GM12878 (cell line): ENCODE data around the gene ORM2. TPM values are rescaled to one million over a fixed set of nuclear protein-coding genes. Genes with fewer than 3 reads are reported as not detected.
A peak's percentile ranks its signal among the peaks of the same experiment; 100 is the strongest.

Experiments used
- CBFB ChIP-seq: IDR thresholded peaks from 2 replicates; pipeline ENCODE4 v1.6.1; 2016; ENCODE audit warnings: antibody characterized with exemption, low read depth
- CBX5 ChIP-seq: sonication (generic); IDR thresholded peaks from 2 replicates; pipeline ENCODE4 v1.6.1; 2016; ENCODE audit warnings: low read depth, moderate library complexity, mild to moderate bottlenecking, inconsistent platforms
- CEBPB ChIP-seq, 2 experiments: fragments of 150-350 bp in 1 of 2; IDR thresholded peaks; 2 replicates each; pipeline ENCODE4 v1.6.1; 2012 to 2014; ENCODE audit warnings: low read depth in 2 of 2, low read length in 2 of 2, borderline replicate concordance in 1 of 2, inconsistent platforms in 1 of 2
- CHD4 ChIP-seq: fragments of 200-600 bp; sonication (generic); IDR thresholded peaks from 2 replicates; pipeline ENCODE4 v1.6.1; 2016; ENCODE audit warnings: mild to moderate bottlenecking
- EZH2 ChIP-seq: IDR thresholded peaks from 2 replicates; pipeline ENCODE4 v1.6.1; 2012; ENCODE audit warnings: low read depth, mild to moderate bottlenecking, control low read depth, inconsistent platforms, low read length, borderline replicate concordance; ENCODE audit not compliant: control insufficient read depth
- FOXK2 ChIP-seq: fragments of 450-650 bp; IDR thresholded peaks from 2 replicates; pipeline ENCODE4 v1.6.1; 2017; ENCODE audit warnings: mild to moderate bottlenecking, moderate library complexity
- GATAD2B ChIP-seq: fragments of 450-650 bp; conservative IDR thresholded peaks from 2 replicates; pipeline ENCODE4 v1.6.1; 2017; ENCODE audit warnings: low read depth, mild to moderate bottlenecking, moderate library complexity
- HCFC1 ChIP-seq: fragments of 150-350 bp; IDR thresholded peaks from 2 replicates; pipeline ENCODE4 v1.6.1; 2014; ENCODE audit warnings: low read length
- MEF2B ChIP-seq: fragments of 450-650 bp; IDR thresholded peaks from 2 replicates; pipeline ENCODE4 v1.6.1; 2018; ENCODE audit warnings: mild to moderate bottlenecking, moderate library complexity; ENCODE audit not compliant: partially characterized antibody, poor library complexity, severe bottlenecking
- PRDM15 ChIP-seq: fragments of 450-650 bp; formaldehyde crosslinking; IDR thresholded peaks from 2 replicates; pipeline ENCODE4 v1.4.0; 2020; ENCODE audit warnings: mild to moderate bottlenecking, moderate library complexity
- RAD51 ChIP-seq: fragments of 450-650 bp; IDR thresholded peaks from 2 replicates; pipeline ENCODE4 v1.6.1; 2016; ENCODE audit warnings: moderate library complexity, mild to moderate bottlenecking, inconsistent platforms
- RB1 ChIP-seq: fragments of 450-650 bp; formaldehyde crosslinking; IDR thresholded peaks from 2 replicates; pipeline ENCODE4 v1.6.1; 2017; ENCODE audit warnings: mild to moderate bottlenecking, borderline replicate concordance
- STAT1 ChIP-seq: fragments of 450-650 bp; conservative IDR thresholded peaks from 2 replicates; pipeline ENCODE4 v1.6.1; 2014; ENCODE audit warnings: antibody characterized with exemption, mild to moderate bottlenecking
- SUZ12 ChIP-seq: fragments of 200-600 bp; sonication (generic); IDR thresholded peaks from one replicate; pipeline ENCODE4 v1.6.1; 2018; ENCODE audit warnings: antibody characterized with exemption, mild to moderate bottlenecking; ENCODE audit not compliant: unreplicated experiment
- TAF1 ChIP-seq: IDR thresholded peaks from 2 replicates; pipeline ENCODE4 v1.6.1; 2011; ENCODE audit warnings: mild to moderate bottlenecking, low read depth, low read length, borderline replicate concordance
- USF1 ChIP-seq: IDR thresholded peaks from 2 replicates; pipeline ENCODE4 v1.6.1; 2011; ENCODE audit warnings: borderline replicate concordance, low read depth, mild to moderate bottlenecking, moderate library complexity, mixed read lengths, low read length; ENCODE audit not compliant: insufficient read depth; ENCODE audit errors: extremely low read length
- WRNIP1 ChIP-seq: IDR thresholded peaks from 2 replicates; pipeline ENCODE4 v1.6.1; 2011; ENCODE audit warnings: low read depth, low read length, improper control_type of control experiment, borderline replicate concordance
- ZBED1 ChIP-seq: IDR thresholded peaks from 2 replicates; pipeline ENCODE4 v1.6.1; 2016; ENCODE audit warnings: borderline replicate concordance
- ZNF24 ChIP-seq: fragments of 450-650 bp; IDR thresholded peaks from 2 replicates; pipeline ENCODE4 v1.6.1; 2017; ENCODE audit warnings: antibody characterized with exemption, mild to moderate bottlenecking
- polyA plus RNA-seq, 11 experiments: library from polyadenylated mRNA; depleted of rRNA in 4 of 11; unstranded in 6 of 11; stranded (reverse) in 5 of 11; fragments of >200 nt; fragmentation: Nextera tagmentation in 4 of 11; fragmentation: Illumina TruSeq in 1 of 11; extraction: Ambion mirVana in 4 of 11; extraction: Trizol in 1 of 11; gene quantifications; 1 replicate in 1 of 11; 2 replicates in 10 of 11; pipeline versions ENCODE4 v1.2.1 to v1.2.3, GENCODE V29; 2011 to 2016; ENCODE audit warnings: inconsistent platforms in 2 of 11, missing spikeins in 2 of 11, low read depth in 1 of 11
- total RNA-seq, 4 experiments: library from RNA; depleted of rRNA in 3 of 4; stranded (reverse); fragments of >200 nt in 3 of 4; fragmentation: Illumina TruSeq in 1 of 4; extraction: Trizol in 1 of 4; gene quantifications; 2 replicates each; pipeline versions ENCODE4 v1.2.1 to v1.2.3, GENCODE V29; 2013 to 2021
- TF ChIP-seq, protein P1 (sequence below): fragments of 450-650 bp; IDR thresholded peaks from 2 replicates; pipeline ENCODE4 v1.6.1; 2014; ENCODE audit warnings: mild to moderate bottlenecking
- TF ChIP-seq, protein P2 (sequence below): fragments of 450-650 bp; IDR thresholded peaks from 2 replicates; pipeline ENCODE4 v1.6.1; 2017; ENCODE audit warnings: mild to moderate bottlenecking, moderate library complexity

ORM2 gene
- total and polyA plus RNA-seq, 10 of the 15 experiments (the other 5 are each of a cell fraction or from before 2014, with no cell fraction given): 0.64 TPM; not detected in 9

GRCh38 chr9:114339130-114339908 is 9.7 kb downstream of the ORM2 start (continued):
- TF ChIP-seq CEBPB (IDR thresholded peaks at IDR 0.05; ENCODE audit: borderline replicate concordance in 1 of 2, low read depth in 2 of 2, low read length in 2 of 2): no peak
- peak; percentile 68 for TF ChIP-seq MEF2B
- no peak for TF ChIP-seq WRNIP1
- TF ChIP-seq RAD51: no peak
- TF ChIP-seq CHD4: no peak
- no peak for TF ChIP-seq PRDM15 (CRISPR knock-in tag)
- no peak for TF ChIP-seq GATAD2B
- peak; percentile 65 for TF ChIP-seq ZNF24
- no peak for TF ChIP-seq FOXK2
- TF ChIP-seq CBX5: no peak
- TF ChIP-seq, protein P1, sequence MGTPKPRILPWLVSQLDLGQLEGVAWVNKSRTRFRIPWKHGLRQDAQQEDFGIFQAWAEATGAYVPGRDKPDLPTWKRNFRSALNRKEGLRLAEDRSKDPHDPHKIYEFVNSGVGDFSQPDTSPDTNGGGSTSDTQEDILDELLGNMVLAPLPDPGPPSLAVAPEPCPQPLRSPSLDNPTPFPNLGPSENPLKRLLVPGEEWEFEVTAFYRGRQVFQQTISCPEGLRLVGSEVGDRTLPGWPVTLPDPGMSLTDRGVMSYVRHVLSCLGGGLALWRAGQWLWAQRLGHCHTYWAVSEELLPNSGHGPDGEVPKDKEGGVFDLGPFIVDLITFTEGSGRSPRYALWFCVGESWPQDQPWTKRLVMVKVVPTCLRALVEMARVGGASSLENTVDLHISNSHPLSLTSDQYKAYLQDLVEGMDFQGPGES: no peak
- TF ChIP-seq HCFC1: no peak
- no peak for TF ChIP-seq ZBED1
- no peak for TF ChIP-seq CBFB
- TF ChIP-seq RB1: peak; percentile 55; the same call in 1 of the 2 replicates
- no peak for TF ChIP-seq SUZ12
- no peak for TF ChIP-seq STAT1
- TF ChIP-seq USF1: no peak
- TF ChIP-seq, protein P2, sequence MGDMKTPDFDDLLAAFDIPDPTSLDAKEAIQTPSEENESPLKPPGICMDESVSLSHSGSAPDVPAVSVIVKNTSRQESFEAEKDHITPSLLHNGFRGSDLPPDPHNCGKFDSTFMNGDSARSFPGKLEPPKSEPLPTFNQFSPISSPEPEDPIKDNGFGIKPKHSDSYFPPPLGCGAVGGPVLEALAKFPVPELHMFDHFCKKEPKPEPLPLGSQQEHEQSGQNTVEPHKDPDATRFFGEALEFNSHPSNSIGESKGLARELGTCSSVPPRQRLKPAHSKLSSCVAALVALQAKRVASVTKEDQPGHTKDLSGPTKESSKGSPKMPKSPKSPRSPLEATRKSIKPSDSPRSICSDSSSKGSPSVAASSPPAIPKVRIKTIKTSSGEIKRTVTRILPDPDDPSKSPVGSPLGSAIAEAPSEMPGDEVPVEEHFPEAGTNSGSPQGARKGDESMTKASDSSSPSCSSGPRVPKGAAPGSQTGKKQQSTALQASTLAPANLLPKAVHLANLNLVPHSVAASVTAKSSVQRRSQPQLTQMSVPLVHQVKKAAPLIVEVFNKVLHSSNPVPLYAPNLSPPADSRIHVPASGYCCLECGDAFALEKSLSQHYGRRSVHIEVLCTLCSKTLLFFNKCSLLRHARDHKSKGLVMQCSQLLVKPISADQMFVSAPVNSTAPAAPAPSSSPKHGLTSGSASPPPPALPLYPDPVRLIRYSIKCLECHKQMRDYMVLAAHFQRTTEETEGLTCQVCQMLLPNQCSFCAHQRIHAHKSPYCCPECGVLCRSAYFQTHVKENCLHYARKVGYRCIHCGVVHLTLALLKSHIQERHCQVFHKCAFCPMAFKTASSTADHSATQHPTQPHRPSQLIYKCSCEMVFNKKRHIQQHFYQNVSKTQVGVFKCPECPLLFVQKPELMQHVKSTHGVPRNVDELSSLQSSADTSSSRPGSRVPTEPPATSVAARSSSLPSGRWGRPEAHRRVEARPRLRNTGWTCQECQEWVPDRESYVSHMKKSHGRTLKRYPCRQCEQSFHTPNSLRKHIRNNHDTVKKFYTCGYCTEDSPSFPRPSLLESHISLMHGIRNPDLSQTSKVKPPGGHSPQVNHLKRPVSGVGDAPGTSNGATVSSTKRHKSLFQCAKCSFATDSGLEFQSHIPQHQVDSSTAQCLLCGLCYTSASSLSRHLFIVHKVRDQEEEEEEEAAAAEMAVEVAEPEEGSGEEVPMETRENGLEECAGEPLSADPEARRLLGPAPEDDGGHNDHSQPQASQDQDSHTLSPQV: no peak
- TF ChIP-seq EZH2: no peak
- no peak for TF ChIP-seq TAF1
